Left lung (tissue), 10 donors: Measurements from ENCODE around the gene ZNF284. TPM values are rescaled to one million over a fixed set of nuclear protein-coding genes. Genes with fewer than 3 reads are reported as not detected.

ENCODE experiments used
- ATAC-seq: fragments of 200-7000 bp; cut with Tn5 transposase; one replicate; pipeline ENCODE4 v1.9.1; 2020; ENCODE audit warnings: moderate library complexity
- DNase-seq, 4 donors: peaks; one replicate each; pipeline ENCODE4 v3.0.0-alpha.2; 2013 to 2020
- H3K27ac ChIP-seq, 2 donors: fragments of 200-600 bp; sonication (generic) in 1 of 2; one replicate each; pipeline versions ENCODE4 v1.5.0 to v1.8.0; 2020 to 2021
- H3K27me3 ChIP-seq, 2 donors: fragments of 200-600 bp; sonication (generic) in 1 of 2; one replicate each; pipeline versions ENCODE4 v1.5.0 to v1.8.0; 2020 to 2021
- H3K36me3 ChIP-seq, 2 donors: fragments of 200-600 bp; sonication (generic) in 1 of 2; one replicate each; pipeline versions ENCODE4 v1.5.0 to v1.8.0; 2020 to 2021
- H3K4me1 ChIP-seq, 2 donors: fragments of 200-600 bp; one replicate each; pipeline ENCODE4 v1.8.0; 2021
- H3K4me3 ChIP-seq, 2 donors: fragments of 200-600 bp; sonication (generic) in 1 of 2; one replicate each; pipeline versions ENCODE4 v1.5.0 to v1.8.0; 2020 to 2021; ENCODE audit warnings: mild to moderate bottlenecking in 1 of 2
- H3K9me3 ChIP-seq, 2 donors: fragments of 200-600 bp; sonication (generic) in 1 of 2; one replicate each; pipeline versions ENCODE4 v1.5.0 to v1.8.0; 2020 to 2021
- intact Hi-C, 2 donors: fragments of 100-400 bp; cut with DNase I; formaldehyde crosslinking; loops; one replicate each; pipeline versions ENCODE4 v1.11.2 to v1.14.2; 2022
- polyA plus RNA-seq, 6 donors: library from polyadenylated mRNA; unstranded; fragments of 120-200 nt; gene quantifications; one replicate each; pipeline ENCODE4 v1.2.1, GENCODE V29; 2013; ENCODE audit not compliant: insufficient read length in 6 of 6
- total RNA-seq, 2 donors: library from RNA; stranded (reverse); fragmentation: NEBNext Ultra II Directional; extraction: Animal tissue kit (Norgen Biotek cat#: 25700); gene quantifications; one replicate each; pipeline ENCODE4 v1.2.1, GENCODE V29; 2021
- TF ChIP-seq, protein P1 (sequence below), 2 donors: fragments of 200-600 bp; sonication (generic) in 1 of 2; IDR thresholded peaks; one replicate each; pipeline versions ENCODE4 v1.5.0 to v1.8.0; 2021; ENCODE audit warnings: antibody characterized with exemption in 2 of 2
- donor health status: DM: no; HTN: yes; CAD: no.
- donor health status: DM: no; HTN: no; CAD: no.

The ZNF284 gene
- total and polyA plus RNA-seq, 8 donors, result 2.4 to 9.9 (median 6.9) TPM

DNA sequence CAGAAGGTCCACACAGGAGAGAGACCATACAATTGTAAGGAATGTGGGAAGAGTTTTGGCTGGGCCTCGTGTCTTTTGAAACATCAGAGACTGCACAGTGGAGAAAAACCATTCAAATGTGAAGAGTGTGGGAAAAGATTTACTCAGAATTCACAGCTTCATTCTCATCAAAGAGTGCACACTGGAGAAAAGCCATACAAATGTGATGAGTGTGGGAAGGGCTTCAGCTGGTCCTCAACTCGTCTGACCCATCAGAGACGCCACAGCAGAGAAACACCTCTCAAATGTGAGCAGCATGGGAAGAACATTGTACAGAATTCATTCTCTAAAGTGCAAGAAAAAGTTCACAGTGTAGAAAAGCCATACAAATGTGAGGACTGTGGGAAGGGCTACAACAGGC is 35.8 kb downstream of the ZNF284 start:
- Histone ChIP-seq H3K27ac (no peak overlapping the region), H3K4me1 (peaks cover 0 to 8% of the 10 kb centered on the region in 2 donors), H3K9me3 (peaks cover 4 to 86% of the 10 kb centered on the region in 2 donors), H3K36me3 (peaks cover 4 to 60% of the 10 kb centered on the region in 2 donors), H3K27me3 (no peaks in the 10 kb centered on the region), H3K4me3 (no peak overlapping the region)
- no peak for DNase-seq
- intact Hi-C loops, result no loop called here
- ATAC-seq, result no peak
- TF ChIP-seq, protein P1, sequence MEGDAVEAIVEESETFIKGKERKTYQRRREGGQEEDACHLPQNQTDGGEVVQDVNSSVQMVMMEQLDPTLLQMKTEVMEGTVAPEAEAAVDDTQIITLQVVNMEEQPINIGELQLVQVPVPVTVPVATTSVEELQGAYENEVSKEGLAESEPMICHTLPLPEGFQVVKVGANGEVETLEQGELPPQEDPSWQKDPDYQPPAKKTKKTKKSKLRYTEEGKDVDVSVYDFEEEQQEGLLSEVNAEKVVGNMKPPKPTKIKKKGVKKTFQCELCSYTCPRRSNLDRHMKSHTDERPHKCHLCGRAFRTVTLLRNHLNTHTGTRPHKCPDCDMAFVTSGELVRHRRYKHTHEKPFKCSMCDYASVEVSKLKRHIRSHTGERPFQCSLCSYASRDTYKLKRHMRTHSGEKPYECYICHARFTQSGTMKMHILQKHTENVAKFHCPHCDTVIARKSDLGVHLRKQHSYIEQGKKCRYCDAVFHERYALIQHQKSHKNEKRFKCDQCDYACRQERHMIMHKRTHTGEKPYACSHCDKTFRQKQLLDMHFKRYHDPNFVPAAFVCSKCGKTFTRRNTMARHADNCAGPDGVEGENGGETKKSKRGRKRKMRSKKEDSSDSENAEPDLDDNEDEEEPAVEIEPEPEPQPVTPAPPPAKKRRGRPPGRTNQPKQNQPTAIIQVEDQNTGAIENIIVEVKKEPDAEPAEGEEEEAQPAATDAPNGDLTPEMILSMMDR (IDR thresholded peaks at IDR 0.05), result no peak

DNA sequence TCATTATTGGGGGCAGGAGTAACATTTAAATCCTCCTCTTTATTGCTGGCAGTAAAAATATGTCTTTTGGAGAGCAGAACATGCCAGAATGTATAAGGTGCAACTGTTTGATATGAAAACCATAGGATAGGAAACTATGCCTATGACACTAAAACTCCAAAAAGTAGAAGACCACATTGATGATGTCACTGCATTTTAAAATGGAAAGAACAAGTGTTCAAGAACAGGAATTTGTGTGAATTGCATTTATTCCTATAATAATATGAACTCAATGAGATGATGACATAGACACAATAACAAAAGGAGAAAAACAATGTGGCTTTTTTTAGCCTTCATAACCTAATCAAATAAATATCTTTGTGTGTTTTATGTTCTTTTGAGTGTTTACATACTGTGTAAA is 37.5 kb downstream of the ZNF284 start:
- ATAC-seq, result no peak
- H3K4me1 ChIP-seq, result peaks cover 0 to 16% of the 10 kb centered on the region in 2 donors
- no peaks in the 10 kb centered on the region for H3K27me3 ChIP-seq
- peaks cover 4 to 68% of the 10 kb centered on the region in 2 donors for H3K9me3 ChIP-seq
- intact Hi-C loops, result no loop called here
- no peak overlapping the region for H3K27ac ChIP-seq
- H3K36me3 ChIP-seq, result peaks cover 0 to 43% of the 10 kb centered on the region in 2 donors
- TF ChIP-seq, protein P1 (IDR thresholded peaks at IDR 0.05), result no peak
- no peak overlapping the region for H3K4me3 ChIP-seq
- DNase-seq, result no peak

DNA sequence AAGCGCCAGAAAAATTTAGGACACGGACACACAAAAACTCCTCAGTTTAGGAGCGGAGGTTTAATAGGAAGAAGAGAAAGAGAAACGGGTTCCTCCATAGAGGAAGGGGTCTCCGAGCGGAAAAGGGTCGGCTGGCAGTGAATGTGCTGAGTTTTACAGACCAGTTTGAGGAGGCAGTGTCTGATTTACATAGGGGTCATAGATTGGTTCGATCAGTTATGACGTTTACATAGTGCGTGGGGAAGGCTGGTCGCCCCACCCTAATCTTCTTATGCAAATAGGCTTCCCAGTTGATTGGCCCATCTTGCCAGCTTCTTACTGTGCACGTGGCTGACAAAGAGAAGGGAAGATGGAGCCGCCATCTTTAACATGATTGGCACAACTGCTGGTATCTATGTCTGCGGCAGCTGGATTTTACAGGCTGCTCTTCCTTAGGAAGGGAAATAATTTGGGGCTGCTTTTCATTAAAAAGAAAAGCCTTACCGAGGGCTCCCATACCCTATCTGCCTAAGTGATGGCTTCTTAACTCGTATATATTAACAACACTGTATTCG is 40.0 kb downstream of the ZNF284 start:
- ATAC-seq, result no peak
- TF ChIP-seq, protein P1 (IDR thresholded peaks at IDR 0.05), result no peak
- no peak overlapping the region for H3K27ac ChIP-seq
- DNase-seq, result peak in 2 of 4 donors; percentile 11 to 35
- no peaks in the 10 kb centered on the region for H3K27me3 ChIP-seq
- H3K36me3 ChIP-seq, result peaks cover 0 to 32% of the 10 kb centered on the region in 2 donors
- peaks cover 0 to 24% of the 10 kb centered on the region in 2 donors for H3K4me1 ChIP-seq
- H3K4me3 ChIP-seq, result peak overlapping the region; percentile 59 to 89
- intact Hi-C loops, result no loop called here
- H3K9me3 ChIP-seq, result peaks cover 3 to 43% of the 10 kb centered on the region in 2 donors

DNA sequence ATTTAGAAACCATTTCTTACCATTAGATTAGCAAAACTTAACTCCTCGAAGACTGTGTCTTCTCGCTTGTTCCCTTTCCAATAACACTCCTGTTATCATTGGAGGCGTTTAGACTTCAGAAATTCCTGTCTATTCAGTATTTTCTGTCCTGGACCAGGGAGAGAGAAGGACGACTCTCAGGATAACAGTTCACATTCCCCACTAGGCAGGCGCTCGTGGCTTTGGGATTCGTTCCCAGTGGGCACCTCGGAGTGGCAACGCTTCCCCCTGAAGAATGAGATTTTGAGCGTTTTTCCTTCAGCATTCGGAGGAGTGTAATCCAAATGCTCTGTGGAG is 40.8 kb downstream of the ZNF284 start:
- H3K27me3 ChIP-seq, result no peaks in the 10 kb centered on the region
- H3K9me3 ChIP-seq, result peaks cover 0 to 35% of the 10 kb centered on the region in 2 donors
- H3K36me3 ChIP-seq, result peaks cover 0 to 32% of the 10 kb centered on the region in 2 donors
- DNase-seq (no peak), ATAC-seq (peak; percentile 19)
- H3K4me3 ChIP-seq, result peak overlapping the region; percentile 59 to 89
- TF ChIP-seq, protein P1 (IDR thresholded peaks at IDR 0.05), result no peak
- intact Hi-C loops, result no loop called here
- peaks cover 0 to 24% of the 10 kb centered on the region in 2 donors for H3K4me1 ChIP-seq
- H3K27ac ChIP-seq, result peak overlapping the region; percentile 28 to 75

DNA sequence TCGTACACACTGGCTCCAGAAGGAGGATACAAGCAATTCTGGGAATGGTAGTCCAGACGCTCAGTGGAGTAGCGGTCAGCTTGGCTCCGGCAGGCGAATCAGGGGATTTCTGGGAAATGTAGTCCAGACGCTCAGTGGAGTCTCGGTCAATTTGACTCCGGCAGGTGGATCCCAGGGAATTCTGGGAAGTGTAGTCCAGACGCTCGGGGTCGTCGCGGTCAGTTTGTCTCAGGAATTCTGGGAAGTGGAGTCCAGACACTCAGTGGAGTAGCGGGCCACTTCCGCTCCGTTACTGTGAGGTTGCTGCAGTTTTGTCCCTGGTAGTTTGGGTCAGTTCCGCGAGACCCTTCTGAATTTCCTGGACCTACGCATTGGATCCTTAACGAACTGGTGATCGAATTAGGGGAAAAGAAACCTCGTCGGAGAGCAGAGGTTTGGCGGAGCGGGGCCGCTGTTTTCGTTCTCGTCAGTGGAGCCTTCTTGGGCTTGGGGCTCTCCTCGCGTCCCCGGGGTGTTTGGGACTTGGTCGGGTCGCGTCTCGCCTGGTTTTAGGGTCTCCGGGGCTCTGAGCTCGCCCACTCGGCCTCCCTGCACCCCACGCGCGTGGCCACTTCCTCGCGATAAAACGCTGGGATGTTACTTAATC is 41.3 kb downstream of the ZNF284 start, which contains the start of gene ZNF225:
TSS of gene ZNF225 (plus strand) at position 262 of the 646 bp plus-strand sequence. CDS start 2,429 bp downstream, outside the sequence.
- intact Hi-C loops, result no loop called here
- Histone ChIP-seq H3K4me3 (peak within 1 kb of the TSS; percentile 59 to 89), H3K9me3 (peaks cover 0 to 30% of the 10 kb centered on the region in 2 donors), H3K27me3 (no peaks in the 10 kb centered on the region), H3K36me3 (peaks cover 0 to 32% of the 10 kb centered on the region in 2 donors), H3K27ac (peak within 1 kb of the TSS; percentile 54 to 75), H3K4me1 (peaks cover 0 to 24% of the 10 kb centered on the region in 2 donors)
- TF ChIP-seq, protein P1 (IDR thresholded peaks at IDR 0.05), result no peak
- ATAC-seq (peak; percentile 99), DNase-seq (peak; percentile 88 to 99 (median 98))
